ENCODE results near the gene ALCAM.
A peak's percentile ranks its signal among the peaks of the same experiment; 100 is the strongest.

ALCAM gene

DNA sequence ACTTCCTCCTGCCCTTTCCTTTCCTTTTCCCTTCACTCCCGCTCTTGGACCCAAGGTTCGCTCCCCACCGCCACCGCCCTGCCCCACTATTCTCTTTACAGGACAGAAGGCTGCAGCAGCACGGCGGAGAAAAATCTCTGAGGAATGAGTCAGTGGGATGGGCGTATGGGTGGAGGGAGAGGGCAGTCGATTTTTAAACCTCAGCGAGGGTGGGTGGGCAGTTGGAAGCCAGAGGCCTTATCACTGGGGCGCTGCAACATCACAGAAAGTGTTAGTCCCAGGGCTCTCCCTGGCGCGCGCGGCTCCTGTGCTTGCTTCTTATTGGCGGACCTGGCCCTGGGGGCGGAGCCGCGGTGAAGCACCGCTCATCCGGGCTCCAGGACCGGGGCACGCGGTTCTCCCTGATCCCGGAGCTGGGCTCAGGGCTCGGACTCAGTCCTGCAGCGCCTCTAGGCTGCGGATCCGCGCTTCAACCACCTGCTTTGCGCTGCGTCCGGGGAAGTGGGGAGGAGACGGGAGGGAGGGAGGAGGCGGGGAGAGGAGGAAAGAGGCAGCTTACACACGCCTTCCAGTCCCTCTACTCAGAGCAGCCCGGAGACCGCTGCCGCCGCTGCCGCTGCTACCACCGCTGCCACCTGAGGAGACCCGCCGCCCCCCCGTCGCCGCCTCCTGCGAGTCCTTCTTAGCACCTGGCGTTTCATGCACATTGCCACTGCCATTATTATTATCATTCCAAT lies at the start of gene ALCAM:
ALCAM (plus strand) TSS at position 584 of the 737 bp plus-strand sequence.
- DNase-seq (ENCODE audit: low spot score): peak; percentile 95

DNA sequence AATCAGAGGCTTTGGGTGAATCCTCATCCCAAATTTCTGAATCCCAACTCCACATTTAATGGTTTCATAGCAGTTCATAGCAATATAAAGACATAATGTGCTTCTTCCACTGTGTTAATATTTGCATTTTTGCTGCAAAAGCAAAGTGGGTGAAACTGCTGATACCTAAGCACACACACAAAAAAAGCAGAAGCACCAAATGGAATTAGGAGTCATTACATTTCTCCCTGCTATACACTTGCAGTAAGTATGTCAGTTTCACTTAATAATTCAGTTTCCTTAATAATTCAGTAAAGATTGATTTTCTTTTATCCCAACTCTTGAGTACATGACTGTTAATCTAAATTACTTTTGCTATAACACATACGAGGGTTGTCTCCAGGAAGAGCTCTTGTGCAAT lies 48.9 kb upstream of the ALCAM start:
- DNase-seq (ENCODE audit: low spot score): no peak

DNA sequence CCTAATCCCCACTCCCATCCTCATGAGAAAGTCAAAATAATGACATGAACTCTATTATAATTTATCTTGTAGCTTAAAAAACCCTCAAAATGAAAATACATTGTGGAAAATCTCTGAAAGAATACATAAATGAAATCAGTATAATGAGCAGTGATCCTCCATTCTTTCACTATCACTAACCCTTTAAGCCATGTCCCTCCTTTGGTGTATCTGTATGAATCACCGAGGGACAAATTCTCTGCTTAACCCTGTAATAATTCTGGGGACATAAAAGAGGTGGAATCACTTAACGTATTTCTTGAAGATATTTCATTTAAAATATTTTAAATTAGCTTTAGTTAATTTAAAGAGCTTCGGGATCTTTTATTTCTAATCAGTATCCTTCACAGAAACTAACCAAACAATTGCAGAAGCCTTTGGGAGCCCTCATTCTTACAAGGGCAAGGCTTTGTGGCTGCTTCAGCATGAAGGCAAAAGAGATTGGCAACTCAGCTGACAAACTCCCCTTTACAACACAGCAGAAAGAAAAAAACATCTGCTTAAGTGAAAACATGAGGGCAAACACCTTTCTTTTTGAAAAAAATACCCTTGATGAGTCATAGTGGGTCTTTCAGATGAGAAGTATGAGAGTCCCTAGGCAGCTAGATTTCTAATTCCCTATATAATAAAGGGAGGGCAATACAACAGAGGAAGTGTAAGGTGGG lies 44.0 kb upstream of the ALCAM start:
- no peak for DNase-seq (ENCODE audit: low spot score)

DNA sequence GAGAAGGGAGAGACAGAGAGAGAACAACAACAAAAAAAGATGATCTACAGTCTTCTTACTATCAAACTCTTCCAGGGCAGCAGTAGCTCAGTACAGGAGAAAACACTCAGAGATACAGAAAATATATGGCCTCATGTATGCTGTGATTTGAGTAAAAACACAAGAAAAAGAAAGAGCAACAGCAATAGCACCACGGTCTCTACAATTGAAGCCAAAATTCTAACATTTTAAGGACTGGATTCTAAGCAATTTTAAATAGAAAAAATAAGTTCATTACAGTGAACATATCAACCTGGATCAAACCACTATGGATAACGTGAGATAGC lies 43.5 kb upstream of the ALCAM start:
- DNase-seq (ENCODE audit: low spot score): no peak

DNA sequence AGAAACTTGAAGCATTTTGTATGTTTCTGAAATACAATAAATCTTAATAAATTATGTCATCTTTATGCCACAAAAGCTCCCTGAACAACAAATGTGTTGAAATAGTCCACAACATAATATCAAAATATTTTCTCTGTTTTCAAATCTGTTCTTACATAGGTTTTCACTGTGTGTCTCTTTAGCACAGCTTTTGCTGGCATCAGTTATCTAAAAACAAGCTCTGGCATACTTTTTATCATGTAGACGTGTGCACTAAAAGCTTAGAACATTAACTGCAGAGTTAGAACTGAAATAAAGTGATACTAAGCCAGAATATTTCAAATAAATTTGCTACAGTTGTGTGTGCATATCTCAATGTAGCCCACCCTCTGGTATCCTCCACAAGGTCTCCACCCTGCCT lies 41.8 kb upstream of the ALCAM start:
- no peak for DNase-seq (ENCODE audit: low spot score)

DNA sequence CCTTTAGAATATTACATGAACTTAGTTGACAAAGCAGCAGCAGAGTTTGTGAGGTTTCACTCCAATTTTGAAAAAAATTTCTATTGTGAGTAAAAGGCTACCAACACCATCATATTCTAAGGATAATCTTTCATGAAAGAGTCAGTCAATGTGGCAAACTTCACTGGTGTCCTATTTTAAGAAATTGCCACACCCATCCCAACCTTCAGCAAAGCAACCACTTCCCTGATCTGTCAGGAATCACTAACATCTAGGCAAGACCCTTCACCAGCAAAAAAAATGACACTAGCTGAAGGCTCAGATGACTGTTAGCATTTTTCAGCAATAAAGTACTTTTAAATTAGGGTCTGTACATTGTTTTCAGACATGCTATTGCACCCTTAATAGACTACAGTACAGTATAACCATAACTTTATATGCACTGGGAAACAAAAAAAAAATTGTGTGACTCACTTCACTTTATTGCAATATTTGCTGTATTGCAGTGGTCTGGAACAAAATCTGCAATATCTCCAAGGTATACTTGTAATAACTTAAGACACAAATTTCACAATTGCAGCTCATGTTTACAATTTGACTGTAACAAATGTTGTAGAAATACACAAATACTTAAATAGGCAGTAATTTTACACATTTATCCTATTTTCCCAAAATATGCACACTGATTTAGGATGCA lies 38.9 kb upstream of the ALCAM start:
- DNase-seq (ENCODE audit: low spot score): no peak

DNA sequence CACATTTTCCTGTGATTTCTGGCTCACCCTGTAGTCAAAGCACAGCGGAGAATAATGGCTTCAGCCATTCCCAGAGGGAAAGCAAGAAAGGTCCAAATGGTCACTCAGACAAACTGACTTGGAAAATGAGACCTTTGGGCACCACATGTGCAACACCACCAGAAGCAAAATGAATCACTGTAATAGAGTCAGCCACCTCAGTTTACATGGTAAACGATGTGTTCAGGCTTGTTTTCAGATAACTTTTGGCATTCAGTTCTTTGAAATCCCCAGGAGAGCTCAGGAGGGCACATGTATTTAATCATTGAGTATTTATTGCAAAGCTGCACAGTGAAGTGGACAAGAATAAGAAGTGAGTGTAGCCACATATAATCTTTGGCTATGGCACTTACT lies 38.4 kb upstream of the ALCAM start:
- no peak for DNase-seq (ENCODE audit: low spot score)

DNA sequence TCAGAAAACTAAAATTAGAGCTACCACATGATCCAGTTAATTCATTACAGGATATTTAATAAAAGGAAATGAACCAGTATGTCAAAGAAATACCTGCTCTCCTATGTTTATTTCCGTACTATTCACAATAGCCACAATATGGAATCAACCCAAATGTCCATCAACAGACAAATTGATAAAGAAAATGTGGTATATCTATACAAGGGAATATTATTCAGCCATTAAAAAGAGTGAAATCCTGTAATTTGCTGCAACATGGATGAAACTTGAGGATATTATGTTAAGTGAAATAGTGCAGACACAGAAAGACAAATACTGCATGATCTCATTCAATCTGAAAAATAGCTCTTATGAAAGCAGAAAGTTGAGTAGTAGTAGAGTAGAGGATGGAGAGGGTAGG lies 33.7 kb upstream of the ALCAM start:
- no peak for DNase-seq (ENCODE audit: low spot score)

DNA sequence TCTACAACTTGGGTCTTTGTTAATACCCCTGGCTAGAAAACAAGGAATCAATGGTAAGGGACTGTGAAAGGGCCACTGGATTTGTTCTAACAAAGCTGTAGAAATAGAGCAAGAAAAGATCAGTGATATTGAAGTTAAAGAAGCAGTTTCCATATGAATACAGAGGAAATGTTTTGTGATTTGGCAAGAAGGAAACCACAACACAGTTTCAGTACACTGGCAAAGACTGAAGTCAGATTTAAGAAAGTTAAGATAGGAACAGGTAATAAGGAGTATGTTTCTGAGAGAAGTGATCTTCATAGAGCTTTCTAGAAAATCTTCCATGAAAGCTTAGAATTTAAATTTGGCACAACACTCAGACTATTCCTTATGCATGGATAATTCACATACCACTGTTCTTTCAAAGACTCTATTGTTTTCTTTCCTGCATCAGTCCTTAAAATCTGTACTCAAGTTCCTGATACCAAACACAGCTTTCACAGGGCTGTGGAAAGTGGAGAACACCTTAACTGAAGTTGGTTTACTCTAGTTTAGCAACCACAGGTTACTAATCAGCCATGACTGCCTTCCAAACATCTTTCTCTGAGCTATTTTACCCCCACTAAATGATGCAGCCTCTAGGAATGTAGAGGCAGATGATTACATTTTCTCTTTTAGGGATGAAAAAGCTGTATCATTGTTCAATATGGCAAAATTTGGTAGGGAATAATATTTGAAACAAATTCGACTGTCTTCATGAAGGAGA lies 32.4 kb upstream of the ALCAM start:
- peak; percentile 34 for DNase-seq (ENCODE audit: low spot score)

DNA sequence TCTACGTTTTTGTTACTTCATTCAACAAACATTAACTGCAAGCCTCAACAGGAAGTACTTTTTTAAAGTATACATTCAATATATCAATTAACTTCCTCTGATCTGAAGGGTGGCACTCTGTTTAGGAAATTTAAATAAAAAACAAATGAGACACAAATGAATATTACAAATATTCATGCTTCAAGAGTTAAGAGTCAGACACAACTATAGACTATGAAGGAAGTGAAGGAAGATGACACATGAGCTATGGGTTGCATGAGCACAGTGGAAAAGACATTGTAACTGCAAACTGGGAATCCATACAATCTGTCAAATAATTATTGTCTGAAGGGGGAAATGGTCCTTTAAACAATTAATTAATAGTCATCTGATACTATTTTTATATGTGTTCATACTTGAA lies 26.8 kb upstream of the ALCAM start:
- no peak for DNase-seq (ENCODE audit: low spot score)

DNA sequence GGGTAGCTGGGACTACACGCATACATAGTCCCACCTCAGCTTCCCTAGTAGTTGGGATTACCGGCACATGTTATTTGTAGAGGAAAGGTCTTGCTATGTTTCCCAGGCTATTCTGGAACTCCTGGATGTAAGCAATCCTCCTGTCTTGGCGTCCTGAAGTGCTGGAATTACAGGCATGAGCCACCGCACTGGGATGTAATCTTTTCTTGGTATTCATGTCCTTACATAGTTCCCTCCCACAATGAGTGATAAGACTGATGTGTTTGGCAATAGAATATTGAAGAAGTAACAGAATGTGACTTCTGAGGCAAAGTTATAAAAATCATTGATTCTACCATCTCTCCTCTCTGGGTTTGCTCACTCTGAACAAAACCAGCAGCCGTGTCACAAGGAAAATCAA lies 22.7 kb upstream of the ALCAM start:
- no peak for DNase-seq (ENCODE audit: low spot score)

DNA sequence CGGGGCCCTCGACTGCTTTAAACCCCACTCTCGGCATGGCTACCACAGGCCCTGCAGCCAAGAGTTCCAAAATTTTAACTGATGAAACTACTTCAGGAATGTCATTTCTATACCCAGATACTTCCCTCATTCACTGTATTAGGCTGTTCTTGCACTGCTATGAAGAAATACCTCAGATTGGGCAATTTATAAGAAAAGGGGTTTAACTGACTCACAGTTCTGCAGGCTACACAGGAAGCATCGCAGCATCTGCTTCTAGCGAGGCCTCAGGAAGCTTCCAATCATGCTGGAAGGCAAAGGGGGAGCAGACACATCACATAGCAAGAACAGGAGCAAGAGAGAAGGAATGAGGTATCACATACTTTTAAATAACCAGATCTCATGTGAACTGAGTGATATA lies 21.6 kb upstream of the ALCAM start:
- no peak for DNase-seq (ENCODE audit: low spot score)

DNA sequence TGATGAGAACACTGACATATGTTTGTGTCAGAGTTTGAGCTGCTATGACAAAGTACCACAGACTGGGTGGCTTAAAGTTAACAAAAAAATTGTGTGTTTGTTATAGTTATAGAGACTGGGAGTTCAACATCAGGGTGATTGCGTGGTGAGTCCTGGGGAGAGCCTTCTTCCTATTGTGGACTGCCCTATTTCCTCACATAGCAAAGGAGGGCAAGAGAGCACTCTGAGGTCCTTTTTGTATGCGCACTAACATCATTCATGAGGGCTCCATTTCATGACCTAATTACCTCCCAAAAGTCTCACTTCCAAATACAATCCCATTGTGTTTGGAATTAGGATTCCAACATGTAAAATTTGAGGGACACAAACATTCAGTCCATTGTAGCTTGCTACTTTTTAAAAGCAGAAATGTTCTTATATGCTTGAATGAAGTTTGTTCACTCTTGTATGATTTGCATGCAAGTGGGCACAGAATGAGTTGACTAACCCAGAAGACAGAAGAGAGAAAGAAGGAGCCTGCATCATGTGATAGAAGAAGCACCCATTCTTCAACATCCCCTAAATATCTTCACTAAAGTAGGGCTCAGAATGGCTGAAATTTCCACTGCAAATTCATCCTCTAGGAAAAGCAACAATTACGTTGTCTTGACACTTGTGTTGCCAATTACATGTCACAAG lies 18.9 kb upstream of the ALCAM start:
- no peak for DNase-seq (ENCODE audit: low spot score)

DNA sequence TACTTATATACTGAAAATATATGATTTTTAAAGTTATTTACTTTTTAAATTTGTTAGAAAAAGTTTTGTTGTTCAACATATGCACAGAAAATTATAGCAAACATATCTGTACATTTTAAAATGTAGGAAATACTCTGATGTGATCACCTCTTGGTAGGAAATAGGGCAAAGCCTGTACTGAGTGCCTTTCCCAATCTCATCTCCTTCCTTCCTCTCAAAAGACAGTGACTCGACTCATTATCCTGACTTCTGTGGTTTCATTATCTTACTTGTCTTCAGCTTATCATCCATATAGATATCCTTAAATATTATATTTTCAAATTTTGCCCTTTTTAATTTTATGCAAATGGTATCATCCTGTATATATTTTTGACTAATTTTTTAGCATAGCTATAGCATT lies 18.4 kb upstream of the ALCAM start:
- no peak for DNase-seq (ENCODE audit: low spot score)

DNA sequence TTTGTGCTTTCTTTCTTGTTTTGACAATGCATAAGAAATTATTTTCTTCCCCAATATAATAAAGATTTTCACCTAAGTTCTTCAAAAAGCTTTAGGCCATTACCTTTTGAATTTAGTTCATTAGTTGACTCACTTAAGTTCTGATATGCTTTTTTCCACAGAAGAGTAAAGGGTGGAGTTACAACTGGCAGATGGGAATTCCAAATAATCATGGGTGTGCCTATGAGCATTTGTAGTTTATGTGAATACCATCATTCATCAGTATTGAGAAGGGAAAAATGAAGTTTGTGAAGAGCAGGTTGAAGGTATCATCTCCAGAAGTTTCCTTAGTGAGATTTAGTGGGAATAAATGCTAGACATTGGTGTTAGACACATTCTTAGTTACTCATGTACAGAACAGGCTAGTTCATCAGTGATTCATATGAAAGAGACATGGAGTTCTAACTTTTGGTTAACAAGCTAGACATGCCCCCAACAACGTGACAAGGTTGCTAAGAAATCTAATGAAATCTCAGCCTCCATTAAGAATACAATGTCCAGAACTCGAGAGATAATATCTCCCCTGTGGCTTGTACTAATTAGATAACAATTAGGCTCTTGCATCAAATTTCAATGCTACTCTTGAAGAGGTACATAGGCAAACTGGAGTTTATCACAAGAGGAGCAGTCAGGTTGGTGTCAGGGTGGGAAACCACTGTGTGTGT lies 16.9 kb upstream of the ALCAM start:
- no peak for DNase-seq (ENCODE audit: low spot score)

DNA sequence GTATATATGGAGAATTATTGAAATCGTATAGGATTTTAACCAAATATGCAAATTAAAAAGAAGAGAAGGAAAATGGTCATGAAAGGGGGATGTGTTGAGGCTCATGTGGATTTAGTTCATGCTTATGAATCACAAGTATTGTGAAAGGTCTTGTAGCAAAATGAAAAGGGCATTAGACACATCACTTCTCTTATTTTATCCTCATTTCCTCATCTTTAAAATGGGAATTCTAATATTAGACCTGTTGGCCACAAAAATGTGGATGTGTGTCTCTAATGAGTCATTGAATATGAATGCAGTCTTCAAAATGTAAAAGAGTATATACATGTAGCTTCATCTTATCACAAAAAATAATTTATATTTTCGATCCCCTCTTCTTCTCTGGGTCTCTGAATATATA lies 14.9 kb upstream of the ALCAM start:
- peak; percentile 49 for DNase-seq (ENCODE audit: low spot score)

DNA sequence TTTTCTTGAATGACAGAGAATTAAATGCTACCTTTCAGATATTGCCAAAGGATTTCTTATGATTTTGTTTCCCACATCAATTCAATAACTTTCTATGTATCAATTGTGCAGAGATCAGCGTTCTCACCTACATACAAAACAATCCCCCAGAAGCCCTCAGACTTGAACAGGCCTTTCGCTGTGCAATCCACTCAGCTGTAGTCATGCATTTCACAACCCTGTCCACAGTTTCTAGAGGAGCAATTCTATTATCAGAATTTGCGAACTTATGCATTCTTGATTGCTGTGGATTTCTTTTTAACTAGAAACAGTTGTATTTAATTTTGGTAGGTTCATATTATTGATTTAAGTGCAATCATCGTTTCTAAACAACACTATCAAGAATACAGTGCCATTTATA lies 13.7 kb upstream of the ALCAM start:
- DNase-seq (ENCODE audit: low spot score): no peak

DNA sequence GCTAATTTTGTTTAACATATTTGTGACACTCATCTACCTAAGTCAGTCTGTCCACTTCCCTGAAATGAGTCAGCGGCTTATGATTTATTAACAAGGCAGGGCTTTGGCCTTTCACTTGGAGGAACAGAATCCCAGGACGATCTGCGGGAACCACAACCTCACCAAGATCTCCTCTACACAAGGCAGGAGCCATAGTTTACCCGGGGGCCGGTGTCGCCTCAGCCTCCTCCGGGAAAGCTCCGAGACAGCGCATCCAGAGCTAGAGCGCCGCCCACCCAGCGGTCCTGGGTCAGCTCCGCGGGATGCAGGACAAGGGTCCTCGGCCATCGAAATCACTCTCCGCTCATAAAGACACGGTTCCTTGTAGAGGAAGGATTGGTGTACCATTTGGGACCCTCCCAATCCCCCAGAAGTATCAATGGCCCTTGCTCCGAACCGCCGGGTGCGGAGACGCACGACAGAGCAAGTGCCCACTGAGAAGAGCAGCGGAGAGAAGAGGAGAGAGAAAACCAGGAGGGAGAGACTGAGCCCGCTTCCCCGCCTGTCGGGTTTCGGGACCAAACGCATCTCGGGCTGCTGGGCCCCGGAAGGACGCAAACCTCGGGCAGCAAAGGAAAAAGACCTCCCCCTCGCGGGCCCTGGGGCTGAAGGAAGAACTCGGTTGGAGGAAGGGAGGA lies 13.1 kb upstream of the ALCAM start:
- no peak for DNase-seq (ENCODE audit: low spot score)

DNA sequence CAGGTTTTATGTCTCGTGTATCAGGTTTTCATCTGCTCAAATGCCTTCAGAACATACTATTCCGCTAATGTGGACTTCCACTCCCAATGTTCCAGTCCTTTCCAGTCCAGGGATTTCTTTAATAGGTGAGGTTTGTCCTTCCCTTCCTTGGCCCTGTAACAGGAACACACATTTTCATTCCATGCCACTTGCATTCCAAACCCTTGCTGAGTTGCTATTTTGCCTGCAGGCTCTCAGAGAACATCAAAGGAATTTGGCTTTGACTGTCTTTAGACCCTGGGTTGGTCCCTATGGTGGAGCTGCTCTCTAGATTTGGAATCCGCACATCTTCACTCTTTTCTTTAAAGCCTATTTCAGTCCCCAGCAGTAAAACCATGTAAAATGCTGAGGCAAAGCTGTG lies 12.3 kb upstream of the ALCAM start:
- no peak for DNase-seq (ENCODE audit: low spot score)

DNA sequence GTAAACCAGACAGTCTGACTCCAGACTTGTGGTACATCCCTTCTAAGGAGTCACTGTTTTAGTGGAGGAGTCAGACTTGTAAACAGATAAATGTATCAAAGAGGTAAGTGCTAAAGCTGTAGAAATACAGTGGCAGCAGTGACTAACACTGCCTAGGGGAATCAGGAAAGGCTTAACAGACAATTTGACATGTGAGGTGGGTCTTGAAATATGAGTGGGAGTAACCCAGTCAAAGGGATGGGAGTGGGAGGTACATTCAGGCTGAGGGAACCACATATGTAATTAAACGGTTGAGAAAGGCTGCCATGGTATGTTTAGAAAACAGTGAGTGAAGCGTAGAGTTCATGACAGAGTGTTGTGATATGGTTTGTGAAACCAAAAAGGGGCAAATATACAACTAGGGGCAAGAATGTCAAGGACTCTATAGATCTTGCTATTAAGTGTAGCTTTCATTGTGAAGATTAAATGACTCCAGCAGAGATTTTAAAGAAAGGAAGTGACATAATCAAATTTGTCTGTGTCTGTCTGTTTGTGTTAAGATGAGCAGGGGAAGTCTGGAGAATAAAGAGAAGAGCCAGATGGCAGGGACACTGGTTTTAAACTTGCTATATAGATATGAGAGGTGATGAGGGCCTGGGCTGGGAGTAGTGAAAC lies 11.2 kb upstream of the ALCAM start:
- DNase-seq (ENCODE audit: low spot score): no peak

DNA sequence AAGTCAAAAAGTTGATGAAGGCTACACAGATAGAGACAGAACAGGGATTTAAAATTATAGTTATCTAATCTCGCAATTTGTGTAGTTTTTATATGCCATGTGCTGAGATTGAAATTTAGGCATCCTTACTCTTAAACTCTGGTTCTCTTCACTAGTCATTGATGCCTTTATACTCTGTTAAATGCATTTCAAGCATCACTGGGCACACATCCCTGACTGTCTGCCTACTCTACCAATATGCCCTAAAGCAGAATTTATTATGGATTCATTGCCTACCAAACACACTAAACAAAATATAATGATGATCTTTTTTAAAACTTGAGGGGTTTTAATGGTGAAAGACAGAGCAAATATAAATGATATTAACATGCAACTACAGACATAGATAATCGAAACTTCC lies 10.3 kb upstream of the ALCAM start:
- DNase-seq (ENCODE audit: low spot score): no peak
